ENCODE data around the gene NBEA. TPM values are rescaled to one million over a fixed set of nuclear protein-coding genes. Genes with fewer than 3 reads are reported as not detected.
"Not testable (repeated sequence)": the region's sequence is repeated elsewhere in the genome, so short reads cannot be mapped to it uniquely, and the experiment has no call there.

The NBEA gene
- polyA plus RNA-seq, 1 donor = 13.1 TPM

DNA sequence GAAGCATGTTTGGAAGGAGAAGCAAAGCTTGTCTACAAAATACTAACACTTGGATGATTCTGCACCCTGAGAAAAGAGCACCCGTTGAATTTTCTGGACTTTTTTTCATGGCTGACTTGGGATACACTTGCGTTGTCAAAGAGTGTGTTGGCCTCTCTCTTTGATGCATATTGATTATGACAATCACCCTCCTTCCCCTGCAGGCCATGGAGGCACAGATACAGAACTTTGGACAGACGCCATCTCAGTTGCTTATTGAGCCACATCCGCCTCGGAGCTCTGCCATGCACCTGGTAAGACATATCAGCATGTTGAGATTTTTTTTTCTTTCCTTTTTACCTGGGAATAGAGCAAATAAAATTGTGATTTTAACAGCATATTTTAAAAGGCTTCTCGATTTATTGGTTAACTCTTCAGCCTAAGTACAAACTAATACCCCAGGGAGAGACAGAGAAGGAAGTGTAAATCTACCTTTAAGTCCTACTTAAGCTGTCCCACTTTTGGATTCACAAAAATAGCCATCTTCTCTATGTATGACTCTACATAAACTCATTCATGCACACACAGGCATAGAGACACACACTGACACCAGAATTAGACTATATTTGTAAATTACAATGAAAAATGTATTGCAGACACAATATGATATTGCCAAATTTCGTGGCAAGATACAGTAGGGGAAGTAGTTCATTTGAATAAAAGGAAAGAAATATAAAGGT lies 704.1 kb downstream of the NBEA start:
- DNase-seq (ENCODE audit: low read depth) = no peak

DNA sequence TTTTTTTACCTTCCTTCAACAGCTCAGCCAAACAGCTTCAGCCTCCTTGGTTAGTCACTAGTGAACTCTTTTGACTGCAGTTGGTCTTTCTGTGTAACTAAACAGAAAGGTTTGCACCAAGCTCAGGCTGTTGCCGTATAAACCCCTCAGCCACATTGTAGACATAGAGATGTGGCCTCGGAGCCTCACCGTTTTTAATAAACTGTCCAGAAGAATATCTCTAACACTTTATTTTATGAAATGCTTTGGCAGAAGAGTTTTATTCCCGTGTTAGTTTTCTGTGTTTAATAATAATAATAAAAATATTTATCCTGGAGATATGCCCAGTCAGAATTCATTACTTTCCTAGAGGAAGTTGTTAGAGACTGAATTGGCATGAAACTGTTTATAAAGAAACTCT lies 706.1 kb downstream of the NBEA start:
- no peak for DNase-seq (ENCODE audit: low read depth)

DNA sequence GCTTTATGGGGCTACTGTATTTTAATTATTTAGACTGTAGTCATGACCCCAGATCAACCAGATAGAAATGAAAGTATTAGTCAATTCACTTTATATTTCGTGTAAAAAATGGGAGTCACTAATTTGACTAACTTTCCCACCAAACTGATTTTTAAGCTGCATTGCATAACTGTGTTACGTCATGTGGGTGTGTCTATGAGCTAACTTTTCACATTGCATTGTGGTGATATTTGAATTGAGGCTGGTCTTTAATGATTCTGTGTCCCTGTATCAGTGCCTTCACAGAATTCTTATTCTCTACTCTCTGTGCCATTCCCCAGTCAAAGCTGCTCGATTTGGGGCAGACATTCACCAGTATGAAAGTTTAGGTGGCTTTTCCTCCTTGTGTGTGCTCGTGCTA lies 707.1 kb downstream of the NBEA start:
- DNase-seq (ENCODE audit: low read depth) = no peak

DNA sequence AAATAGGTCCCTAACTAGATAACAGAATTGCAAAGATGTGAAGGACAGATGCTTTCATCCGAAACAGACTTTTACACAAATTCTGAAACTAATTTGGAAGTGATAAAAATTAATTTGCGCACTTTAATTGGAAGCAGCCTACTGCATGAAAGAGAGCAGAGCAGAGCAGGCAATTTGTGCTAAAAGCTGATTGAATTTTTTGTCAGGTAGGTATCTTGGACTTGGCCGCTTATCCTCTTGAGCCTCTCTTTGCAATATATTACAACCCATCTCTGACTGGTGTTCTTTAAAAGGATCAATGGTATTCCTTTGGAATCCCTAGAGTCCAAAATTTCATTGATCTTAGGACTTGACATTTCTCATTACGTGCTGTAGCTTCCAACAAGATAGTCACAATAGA lies 717.7 kb downstream of the NBEA start:
- DNase-seq (ENCODE audit: low read depth) = no peak

DNA sequence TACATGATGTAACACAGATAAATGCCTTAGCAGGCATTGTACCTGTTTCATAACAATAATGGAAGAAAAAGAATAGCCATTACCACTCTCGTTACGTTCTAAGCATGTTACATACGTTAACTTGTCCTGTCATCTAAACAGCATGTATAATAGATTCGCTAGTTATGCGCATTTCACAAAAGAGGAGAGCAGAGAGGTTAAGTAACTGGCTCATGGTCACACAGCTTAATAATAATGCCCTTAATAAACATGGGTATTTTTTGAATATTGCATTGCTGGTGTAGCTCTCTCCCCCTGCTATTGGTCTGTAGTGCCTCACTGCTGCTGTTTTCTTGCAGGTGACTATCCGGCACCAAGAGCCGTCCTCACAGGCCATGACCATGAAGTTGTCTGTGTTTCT lies 722.7 kb downstream of the NBEA start:
- no peak for DNase-seq (ENCODE audit: low read depth)

DNA sequence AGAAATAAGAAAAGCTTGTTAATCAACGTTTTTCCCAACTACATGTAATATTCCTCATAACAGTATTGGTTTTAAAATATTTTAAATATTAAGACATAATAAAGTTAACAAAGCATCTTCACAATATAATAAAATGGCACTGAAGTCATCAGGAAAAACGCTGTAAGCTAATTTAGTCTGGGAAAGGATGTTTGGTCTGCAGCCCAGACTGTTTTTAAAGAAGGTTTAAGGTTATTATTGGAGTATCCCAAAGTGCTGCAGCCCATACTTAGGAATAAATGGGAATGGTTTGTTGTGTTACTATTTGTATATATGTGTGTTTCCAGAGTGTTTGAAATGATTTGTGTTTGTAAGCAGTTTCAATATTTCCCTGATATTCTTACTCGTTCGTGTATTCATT lies 727.3 kb downstream of the NBEA start:
- no peak for DNase-seq (ENCODE audit: low read depth)

DNA sequence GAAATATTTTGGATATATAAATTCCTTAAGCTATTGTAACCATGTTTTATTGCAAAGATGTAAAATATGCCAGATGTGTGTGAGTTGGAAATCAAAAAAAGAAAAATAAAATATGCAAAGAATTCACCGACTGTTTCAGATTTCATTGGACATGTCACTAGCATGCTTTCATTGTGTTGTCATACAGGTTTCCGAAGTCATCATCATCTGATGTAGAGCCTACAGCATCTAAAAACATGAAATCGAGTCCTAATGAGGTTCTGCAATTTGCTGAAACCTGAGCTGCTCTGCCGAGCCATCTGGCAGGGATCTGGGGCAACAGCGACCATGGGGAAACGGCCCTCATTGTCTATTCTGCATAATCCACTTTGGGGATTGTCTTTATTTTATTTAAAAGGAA lies 730.5 kb downstream of the NBEA start:
- no peak for DNase-seq (ENCODE audit: low read depth)

DNA sequence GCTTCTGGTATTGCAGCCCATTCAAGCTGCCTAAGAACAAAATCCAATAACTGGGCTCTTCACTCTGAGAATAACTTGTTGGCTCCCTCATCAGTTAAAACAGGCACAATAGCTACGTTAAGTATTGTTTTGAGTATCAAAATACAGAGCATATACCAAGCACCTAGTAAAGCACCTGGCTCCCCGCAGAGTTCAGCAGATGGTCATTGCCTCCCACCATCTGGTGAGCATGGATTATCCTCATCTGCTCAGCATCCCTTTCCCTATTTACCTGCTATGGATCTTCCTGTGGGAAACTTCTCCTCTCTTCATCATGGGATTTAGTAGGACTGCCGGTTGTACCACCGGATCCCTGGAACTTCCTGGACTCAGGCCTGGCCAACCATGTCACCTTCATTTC lies 733.6 kb downstream of the NBEA start:
- DNase-seq (ENCODE audit: low read depth) = no peak

DNA sequence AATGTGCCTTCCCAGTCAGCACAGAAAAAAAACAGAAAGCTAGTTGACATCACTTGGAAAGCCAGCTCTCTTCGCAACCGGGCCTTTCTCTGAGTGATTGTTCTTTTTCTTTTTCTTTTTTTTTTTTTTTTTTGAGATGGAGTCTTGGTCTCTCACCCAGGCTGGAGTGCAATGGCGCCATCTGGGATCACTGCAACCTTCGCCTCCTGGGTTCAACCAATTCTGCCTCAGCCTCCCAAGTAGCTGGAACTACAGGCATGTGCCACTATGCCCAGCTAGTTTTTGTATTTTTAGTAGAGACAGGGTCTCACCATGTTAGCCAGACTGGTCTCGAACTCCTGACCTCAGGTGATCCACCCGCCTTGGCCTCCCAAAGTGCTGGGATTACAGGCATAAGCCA lies 735.8 kb downstream of the NBEA start:
- DNase-seq (ENCODE audit: low read depth) = not testable (repeated sequence)

DNA sequence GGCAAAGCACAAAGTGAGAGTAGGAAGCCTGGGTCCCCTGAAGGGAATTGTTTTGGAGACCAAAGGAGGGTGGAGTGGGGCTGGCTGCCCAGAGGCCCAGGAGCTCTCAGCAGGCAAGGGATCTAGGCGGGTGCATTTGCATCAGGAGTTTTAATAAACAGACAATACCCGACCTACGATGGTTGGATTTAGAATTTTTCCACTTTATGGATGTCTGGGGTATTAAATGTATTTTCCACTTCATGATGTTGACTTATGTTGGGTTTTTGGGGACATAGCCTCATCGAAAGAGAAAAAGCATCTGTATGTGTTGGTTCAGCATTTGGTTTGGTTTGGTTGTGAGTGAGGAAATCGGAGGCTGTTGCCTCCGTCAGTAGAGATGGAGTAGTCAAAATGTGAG lies 739.6 kb downstream of the NBEA start:
- no peak for DNase-seq (ENCODE audit: low read depth)

DNA sequence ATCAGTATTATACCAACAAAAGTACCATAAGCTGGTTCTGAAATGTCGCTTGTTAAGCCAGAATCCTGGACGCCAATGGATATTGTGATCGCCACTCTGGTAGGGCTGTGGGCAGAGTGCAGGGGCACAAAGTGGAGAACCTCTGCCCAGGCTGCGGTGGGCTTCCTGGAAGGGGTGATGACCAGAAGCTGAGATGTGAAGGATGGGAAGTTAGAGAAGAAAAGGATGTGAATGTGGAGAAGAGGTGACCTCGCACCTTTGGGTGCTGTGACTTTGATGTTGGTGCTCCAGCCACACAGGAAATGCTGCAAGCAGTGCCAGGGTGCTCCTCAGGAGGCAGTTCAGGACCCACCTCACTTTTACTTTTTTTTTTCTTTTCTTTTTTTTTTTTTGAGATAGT lies 742.4 kb downstream of the NBEA start:
- DNase-seq (ENCODE audit: low read depth) = no peak

DNA sequence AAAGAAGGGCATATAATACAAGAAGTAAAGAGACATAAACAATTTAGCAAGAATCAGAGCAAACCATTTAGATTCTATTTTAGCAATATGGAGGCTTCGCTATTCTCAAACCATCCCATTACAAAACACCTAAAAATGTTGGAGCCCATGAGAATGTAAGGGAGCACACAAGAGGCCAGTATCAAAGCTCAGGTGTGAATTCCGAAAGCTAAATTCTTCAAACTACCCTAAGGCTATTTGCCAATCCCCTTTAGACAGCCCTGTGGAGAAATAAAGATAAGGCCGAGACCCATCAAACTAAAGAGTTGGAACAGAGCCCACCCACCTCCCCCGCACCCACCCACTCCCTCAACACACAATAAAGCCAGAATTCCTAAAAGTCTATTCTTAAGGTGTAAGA lies 745.3 kb downstream of the NBEA start:
- DNase-seq (ENCODE audit: low read depth) = no peak

DNA sequence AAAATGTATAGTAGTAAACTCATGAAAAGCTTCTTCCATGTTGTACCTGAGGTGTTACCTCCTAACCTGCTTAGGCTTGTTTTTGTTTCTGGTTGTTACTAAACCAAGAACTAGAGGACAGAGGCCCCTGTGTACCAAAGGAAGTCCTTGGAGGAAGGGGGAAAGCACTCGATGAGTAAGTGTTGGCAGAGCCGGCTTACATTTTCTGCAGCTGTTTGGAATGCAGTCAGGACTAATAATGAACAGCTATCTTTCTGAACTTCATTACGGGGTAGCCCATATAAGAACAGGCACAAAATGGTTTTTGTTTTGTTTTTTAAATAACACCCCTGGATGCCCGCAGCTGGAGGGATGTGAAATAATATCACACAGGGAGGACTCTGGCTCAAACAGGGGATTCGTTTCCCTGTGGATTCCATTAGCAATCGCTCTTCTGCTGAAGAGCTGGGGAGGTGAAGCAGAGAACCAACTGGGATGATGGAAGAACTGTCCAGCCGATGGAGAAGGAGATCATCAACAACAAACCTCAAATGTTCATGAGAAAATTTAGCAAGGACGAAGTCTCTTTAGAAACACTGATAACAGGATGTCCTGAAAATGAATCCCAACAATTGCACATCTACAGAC lies 748.6 kb downstream of the NBEA start:
- no peak for DNase-seq (ENCODE audit: low read depth)

DNA sequence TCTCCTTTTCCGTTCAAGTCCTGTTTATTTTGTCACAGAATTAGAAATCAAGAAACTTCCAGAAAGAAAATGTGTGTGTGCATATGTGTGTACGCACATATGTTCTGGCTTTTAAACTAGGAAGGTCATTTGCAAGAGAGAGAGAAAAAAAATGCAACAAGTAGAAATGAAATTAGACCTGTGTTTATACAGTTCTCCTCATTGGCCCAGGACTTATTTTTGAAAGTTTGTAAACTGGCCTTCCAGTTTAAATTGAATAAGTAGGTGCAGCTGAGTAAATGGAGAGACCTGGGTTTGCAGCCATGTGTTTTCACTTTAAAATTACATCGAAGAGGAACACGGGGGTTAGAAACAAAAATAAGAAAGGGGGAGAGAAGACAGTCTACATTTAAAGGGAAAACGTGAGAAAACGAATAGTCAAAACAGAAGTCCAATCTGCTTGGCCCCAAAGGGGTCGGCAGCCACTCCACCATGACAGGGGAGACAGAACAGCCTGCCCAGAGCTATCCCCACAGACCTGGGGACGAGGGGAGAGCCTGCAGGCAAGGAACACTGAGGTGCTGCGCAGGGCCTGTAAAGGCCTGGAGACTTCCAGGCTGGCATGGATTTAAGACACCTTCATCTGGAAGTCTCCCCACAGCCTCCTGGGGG lies 751.2 kb downstream of the NBEA start:
- DNase-seq (ENCODE audit: low read depth) = no peak

DNA sequence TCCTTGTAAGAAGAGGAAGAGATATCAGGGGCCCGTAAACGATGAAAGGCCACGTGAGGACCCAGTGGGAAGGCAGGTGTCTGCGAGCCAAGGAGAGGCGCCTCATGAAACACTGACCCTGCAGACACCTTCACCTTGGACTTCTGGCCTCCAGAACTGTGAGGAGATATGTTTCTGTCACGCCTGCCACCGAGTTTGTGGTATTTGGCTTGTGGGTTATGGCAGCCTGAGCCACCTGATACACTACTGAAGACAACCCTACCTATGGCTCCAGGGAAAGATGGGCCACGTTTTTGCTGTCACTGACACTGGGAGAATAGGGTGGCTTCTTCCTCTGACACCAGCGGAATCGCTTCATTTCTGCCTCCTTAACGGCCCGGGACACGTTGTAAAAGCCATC lies 752.0 kb downstream of the NBEA start:
- DNase-seq (ENCODE audit: low read depth) = no peak

DNA sequence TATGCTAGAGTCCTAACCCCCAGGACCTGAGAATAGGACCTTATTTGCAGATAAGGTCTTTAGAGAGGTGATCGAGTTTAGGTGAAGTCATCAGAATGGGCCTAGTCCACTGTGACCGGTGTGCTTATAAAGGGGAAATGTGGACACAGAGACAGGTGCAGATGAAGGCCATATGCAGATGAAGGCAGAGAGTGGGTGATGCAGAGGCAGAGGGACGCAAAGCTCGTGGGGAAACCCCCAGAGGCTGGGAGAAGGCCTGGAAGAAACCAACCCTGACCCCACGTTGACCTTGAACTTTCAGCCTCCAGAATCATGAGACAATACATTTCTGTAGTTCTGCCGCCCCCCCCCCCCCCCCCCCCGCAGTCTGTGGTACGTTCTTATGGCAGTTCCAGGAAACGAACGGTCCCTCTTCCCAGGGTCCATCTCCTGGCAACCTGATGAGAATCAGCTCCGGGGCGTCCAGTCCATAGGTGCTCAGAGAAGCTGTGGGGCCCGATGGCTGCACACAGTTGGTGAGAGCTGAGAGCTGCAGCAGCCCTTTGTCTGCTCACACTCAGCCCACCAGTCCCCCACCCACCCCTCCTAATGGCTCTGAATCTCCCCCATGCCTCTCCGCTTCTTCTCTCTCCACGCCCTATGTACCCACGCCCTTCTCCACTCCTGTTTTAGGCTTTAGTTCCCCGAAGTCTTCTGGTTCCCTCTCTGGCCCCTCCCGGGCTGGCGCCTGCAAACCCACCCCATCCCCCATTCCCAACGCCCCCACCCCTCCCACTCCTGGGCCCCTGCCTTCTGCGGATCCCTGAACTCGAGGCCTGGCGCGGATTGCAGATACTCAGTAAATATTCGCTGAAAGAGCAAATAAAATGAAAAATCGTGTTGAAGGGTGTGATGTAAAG lies 752.7 kb downstream of the NBEA start:
- no peak for DNase-seq (ENCODE audit: low read depth)

DNA sequence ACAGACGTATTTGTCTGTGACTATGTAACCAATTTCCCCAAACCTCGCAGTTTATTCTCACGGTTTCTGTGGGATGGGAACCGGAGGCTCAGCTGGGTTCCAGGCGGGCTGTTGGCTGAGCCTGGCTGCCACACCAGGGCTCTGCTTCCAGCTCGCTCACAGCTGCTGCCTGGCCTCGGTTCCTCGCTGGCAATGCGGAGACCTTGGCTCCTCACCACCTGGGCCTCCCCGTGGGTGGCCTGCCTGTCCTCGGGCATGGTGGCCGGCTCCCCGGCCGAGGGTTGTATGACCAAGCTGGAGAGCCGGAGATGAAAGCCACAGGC lies 753.3 kb downstream of the NBEA start:
- DNase-seq (ENCODE audit: low read depth) = no peak

DNA sequence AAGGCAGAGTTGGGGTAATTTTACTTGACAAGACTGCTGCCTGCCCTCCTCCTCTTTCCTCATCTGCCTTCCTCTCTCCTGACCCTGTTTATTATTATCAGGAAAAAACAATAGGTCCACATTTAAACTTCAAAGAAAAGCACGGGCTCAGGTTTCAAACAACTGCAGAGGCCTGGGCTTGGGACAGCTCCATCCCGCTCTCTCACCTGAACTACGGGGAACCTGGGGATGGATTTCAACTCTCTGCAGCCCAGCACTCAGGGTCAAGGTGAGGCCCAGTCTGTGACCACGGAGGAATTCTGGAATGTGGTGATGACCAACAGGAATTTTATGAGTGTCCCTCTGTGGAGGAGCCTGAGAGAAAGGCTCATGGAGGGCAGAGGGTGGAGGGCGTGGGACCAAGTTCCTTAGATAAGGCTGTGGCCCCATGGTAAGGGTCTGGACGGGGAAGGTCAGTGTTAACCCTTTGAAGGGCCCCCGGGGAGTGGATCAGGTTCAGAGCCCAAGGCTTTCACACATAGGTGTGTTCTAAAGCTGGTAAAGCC lies 755.2 kb downstream of the NBEA start:
- DNase-seq (ENCODE audit: low read depth) = no peak

DNA sequence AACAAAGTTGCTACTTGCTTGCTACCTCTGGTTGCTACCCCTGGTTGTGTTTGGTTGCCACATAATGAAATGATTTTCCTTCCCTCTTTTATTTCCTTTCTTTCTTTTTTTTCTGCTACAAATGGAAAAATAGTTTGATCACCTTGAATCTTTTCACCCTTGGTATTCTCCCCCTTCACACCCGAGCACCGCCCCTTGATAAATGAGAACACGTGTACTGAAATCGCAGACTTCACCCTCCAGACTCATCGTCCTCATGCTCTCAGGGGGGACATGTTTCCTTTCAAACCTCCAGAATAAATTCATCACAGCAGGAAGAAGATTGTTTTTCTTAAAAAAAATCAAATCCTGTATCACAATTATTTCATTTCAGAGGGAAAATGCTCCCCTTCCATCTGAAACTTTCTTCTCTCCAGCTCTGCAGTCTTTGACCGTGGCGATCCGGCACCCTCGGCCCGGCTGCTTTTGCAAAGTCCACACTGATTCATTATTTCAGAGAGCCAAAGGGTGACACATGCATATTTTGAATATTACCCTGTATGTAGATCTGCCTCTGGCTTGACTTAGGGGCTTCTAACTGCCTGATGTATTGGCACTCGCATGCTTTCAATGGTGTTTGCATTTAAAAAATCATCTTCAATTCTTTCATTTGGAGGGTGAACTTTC lies 757.0 kb downstream of the NBEA start:
- no peak for DNase-seq (ENCODE audit: low read depth)

DNA sequence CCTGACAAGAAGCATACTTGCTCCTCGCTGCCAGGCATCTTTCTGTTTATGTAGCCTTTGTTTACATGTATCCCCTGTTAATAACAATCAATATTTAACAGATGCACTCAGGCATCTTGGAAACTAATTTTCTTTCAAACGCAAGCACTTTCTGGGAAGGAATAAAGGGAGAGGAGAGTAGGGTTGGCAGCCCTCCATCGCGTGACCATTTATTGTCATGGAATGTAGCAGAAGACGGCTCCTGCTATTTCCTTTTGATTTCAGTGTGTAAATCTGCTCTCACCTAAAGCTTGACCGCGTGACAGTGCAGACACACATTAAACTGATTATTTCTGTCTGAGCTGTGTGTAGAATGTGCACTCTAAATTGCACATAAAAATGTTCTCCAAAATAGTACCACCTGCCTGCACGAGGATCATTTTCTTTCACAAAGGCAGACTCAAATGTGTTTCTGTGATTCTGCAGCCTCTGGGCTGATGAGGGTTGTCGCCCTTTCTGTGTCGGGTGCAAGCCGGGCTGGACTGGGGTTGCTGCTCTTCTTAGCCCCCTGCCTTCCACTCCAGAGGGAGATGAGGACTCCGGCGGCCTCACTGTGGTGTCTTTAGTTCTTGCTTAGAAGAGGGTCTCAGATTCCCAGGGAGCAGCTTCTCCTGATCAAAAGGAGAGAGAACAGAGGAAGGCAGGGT lies 757.9 kb downstream of the NBEA start:
- no peak for DNase-seq (ENCODE audit: low read depth)

DNA sequence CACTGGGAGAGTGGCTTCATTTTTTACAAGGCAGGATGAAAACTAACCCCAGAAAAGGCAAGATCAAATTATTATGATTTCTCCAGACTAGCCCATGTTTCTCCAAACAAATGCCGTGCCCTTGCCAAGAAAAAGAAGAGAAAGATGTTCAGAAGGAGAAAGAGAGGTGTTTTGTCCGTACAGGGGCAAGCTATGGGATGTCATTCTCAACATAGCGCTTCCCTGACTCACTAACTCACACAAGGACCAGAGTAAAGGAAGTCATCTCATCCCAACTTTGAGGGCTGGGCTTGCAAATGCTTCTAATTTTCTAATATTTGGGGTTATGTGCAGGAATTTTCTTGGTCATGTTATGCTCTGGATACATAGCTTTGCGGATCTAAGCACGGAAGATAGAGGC lies 758.6 kb downstream of the NBEA start:
- DNase-seq (ENCODE audit: low read depth) = no peak

Data from forelimb muscle (tissue), 1 donor.